Measurements from ENCODE around the gene WIPI1.

The WIPI1 gene

DNA sequence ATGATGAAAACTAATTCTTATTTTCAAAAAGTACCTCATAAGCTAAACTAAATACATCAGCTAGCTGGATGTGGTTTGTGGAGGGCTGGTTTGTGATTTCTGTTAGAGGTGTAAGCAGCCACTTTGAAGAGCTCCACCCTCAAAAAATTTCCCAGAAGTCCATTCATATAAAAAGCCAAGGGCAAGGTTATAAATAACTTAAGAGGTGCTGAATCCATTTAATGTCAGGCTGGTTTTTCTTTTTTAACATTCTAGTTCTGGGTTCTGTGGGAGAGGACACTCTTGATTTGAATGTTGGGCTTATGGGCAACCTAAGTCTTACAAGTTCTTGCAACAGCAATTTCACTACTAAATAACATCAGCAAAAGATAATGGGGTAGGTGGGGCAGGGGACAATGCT lies 3.4 kb upstream of the WIPI1 start:
- no peak for DNase-seq (ENCODE audit: low read depth)

DNA sequence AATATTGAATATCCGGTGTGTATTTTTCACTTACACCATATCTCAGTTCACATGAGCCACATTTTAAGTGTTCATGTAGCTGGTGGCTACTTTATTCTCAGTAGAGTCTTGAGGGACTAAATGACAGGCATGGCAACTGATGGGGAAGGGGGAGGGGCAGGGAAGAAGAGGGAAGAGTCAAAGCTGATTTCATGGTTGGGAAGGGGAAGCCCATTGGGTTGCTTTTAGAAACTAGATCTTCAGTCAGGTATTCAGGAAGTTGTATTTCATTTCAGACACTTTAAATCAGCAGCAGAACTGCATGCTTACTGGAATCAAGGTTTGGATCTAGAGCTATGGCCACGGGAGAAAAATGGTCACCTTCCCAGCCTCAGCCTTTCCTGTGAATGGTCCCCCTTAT lies 2.9 kb upstream of the WIPI1 start:
- DNase-seq (ENCODE audit: low read depth) = no peak

DNA sequence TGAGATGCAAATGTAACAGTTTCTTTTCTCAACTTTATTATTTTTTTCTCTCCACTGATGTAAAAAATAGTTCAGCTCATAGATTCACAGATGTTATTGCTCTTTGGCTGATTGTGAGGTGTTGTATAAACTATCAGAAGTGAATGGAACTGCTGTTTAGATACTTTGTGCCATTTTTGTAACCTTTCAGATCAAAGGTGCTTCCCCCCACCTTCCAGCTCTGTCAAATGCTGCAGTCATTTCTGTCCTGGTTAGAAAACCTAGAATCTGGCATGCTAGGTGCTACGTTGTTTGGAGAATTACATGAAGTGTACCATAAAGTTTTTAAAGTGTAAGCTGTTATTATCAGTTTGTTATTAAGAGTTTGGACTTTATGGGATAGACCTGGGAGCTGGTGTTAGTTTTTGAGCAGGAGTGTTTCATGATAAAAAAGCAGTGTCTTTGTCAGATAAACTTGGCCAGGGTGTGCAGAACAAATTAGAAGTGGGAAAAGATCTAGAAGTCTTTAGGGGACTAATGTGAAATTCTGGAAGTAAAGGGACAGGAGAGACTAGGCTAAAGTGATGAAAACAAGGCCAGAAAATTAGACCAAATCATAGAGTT lies 1.8 kb upstream of the WIPI1 start:
- DNase-seq (ENCODE audit: low read depth) = no peak

DNA sequence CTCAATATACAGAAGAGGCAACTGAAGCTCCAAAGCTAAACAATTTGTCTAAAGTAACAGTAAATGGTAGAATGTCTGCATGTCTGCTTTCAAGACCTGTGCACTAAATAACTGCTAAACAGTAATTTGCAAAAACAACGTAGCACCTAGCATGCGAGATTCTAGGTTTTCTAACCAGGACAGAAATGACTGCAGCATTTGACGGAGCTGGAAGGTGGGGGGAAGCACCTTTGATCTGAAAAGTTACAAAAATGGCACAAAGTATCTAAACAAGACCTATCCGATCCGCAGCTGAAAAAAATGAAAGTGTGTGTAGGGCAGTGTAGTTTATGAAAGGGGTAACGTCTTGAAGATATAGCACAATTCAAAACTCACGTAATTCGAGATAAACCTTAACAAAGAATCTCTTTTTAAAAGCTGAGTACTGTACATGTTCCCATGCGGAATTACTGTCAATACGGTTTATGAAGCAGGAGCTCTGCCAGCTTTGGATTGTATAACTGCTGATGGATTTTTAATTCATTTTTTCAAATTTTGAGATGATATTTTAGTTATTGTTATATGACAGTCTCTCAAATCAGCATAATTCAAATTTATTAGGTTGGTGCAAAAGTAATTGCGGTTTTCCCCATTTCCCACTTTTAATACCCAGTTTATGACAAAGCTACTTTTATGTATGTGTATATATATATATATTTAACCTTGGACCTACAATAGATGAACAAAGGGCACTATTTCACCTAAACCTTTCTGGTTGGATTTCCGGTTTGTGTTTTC lies 1.2 kb upstream of the WIPI1 start:
- DNase-seq (ENCODE audit: low read depth) = no peak

DNA sequence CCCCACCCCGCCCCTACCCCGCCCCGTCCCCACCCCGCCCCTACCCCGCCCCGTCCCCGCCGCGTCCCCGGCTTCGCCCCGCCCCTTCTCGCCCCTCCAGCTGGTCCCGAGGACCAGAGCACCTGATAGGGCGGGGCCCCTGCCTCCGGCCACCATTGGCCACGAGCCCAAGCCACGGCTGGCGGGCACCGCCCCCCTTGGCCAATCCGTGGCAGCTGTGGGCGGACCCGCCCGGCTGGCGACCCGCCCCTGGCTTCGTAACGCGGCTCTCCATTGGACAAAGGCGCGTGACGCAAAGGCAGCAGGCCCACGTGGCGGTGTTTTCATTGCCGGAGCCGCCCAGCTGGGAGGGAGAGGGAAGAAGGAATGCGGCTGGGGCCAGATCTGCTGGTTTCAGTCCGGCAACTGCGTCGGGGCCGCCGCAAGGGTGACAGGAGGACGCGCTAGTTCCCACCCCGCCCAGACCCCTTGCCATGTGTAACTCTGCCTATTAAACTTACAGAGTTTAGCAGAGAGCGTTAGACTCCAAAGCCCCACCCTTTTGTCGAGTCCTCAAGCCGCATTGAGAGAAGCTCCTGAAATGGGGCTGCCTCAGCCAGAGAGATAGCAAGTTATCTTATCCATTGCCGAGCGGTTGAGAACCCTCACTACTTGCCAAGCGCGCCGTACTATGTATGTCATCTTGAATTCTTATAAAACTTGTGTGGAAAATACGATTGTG lies 403 bp upstream of the WIPI1 start:
- DNase-seq (ENCODE audit: low read depth) = peak; percentile 97

DNA sequence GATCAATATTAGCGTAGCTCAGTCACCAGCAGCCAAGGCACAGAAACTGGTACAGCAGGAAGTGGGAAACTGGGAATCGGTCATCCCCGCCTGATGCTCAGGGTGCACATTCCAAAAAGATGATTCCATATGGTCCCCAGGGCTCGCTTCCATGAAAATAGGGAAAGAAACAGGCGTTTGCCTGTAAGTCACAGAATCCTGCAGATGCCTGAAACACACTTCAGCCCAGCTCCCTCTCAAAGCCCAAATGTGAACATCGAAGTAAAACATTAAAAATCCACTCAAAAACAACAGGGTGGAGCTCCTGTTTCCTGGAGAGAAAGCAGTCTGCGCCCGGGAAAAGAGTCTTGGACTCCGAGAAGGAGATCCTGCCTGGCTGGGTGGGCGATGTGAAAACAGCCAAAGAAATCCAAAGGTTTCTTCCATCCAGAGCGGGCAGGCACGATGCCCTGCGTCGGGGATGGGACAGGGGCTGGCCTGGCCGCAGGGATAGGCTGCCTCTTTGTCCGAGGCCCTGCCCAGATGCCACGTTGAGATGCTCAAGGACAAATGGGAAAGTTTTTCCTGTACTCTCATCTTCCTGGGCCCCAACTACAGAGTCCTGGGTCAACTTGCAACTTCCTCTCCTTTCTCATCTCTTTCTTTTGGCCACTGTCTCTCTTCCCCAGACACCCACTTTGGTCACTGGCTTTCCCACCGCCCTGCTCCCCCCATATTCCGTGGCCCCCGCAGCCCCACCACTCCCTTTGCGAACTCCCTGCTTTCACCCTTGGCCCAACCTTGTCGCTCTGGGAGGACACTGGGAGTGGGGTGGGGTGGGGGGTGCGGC lies 743 bp downstream of the WIPI1 start:
- peak; percentile 85 for DNase-seq (ENCODE audit: low read depth)

DNA sequence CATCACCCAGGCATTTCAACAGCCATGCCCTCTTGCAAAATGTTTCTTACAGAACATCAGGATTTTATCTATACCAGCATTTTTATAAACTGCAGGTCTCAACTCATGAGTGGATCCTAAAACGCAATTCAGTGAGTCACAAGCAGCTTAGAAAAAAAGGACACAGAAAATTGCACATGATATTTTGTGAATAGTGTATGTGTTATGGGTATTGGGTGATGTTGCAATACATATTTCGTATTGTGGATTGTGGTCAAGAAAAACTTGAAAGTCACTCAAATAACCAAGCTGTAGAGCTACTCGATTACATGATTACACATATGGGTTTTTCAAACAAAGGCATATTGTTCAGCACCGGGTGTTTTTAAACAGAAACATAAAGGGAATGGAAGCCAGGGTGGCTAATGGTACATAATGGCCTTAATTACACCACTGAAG lies 1.4 kb downstream of the WIPI1 start:
- DNase-seq (ENCODE audit: low read depth) = peak; percentile 71

DNA sequence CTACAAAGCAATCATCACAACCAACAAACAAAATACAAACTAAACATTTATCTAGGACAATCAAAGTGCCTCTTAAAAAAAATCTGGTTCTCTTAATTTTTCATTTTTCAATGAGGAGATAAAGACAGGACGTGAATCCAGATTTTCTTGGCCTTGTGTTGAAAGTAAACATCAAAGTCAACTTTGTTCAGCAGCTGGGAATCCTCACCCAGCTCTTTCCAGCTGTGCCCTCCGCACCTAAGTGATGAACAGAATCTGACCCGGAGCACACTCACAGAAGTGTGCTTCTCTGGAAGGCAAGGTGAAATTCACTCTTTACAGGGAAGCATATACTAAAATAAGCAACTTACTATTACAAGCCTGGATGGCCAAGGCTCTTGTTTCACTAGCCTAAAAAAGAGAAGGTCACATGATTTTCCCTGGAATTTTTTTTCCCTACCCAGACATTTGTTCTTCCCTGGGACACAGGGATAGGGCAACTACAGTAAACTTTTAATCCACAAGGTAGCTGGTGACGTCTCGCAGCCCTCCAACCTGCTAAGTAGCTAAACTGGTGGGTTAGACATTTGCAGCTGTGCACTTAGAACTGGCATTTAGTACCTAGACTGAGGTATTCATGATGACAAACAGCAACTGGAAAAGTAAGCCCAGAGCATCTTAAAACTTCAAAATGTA lies 3.2 kb downstream of the WIPI1 start:
- DNase-seq (ENCODE audit: low read depth) = no peak

DNA sequence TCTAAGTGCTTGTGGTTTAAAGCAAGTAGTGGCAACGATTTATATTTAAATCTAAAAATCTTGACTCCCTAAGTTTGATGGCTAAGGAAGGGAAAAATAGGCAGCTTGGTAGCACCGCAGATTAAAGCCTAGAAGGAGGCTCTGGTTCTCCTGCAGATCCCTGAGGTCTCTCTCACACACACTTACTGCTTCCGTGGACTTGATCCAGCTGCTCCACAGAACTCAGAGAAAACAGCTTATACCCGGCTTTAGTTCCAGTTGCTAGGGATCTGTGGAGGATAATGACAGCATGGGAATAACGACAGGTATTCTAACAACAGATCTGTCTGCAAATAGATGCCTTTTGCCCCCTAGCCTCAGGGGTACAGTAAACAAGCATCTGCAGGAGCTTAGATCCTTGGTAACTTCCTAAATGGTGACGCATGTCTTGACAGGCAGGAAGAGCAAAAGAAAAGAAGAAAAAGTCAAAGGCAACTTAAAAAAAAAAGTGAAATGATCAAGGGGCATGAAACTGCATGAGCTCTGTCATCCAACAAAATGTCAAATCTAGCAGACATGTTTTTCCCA lies 4.5 kb downstream of the WIPI1 start:
- DNase-seq (ENCODE audit: low read depth) = no peak

DNA sequence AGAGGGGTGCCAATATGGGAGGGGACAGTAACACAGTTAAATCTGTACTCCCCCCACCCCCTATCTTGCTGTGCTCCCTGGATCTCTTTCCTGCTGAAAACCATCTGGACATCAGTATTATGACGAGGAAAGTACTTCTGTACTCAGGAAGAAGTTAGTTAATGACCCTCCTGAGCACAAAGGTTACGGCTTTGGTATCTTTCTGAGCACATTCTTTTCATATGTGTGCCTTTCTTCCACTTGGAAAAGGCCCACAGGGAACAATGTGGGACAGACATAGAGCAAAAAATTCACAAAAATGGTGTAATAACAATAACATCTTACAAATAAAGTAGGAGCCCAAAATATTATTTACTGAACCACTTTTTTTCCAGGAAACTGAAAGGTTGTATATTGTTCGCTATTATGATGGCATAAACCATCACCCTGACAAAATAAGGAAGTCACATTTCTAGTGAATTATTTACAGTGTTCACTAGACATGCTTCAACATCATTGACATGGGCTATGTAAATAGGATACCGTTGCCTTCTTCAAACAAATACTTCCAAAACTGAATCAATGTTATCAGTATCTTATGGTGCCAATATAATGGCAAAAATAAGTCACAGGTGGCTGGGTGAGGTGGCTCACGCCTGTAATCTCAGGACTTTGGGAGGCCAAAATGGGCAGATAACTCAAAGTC lies 5.5 kb downstream of the WIPI1 start:
- no peak for DNase-seq (ENCODE audit: low read depth)

DNA sequence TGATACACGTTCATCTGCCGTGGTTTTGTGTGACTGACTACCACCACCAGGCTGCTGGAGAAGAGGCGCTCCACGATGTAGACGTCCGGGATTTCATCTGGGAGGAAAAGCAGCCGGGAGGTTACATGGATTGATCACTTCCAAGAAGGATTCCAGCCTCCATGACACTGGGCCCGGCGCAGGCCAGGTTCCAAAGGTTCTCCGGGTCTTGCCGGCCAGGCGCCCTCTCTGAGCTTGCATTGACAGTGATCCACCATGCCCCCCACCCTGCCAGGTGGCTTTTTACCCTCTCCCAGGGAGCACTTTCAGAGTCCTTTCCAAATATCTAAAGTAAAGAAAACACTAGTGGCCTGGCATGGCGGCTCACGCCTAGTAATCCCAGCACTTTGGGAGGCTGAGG lies 6.5 kb downstream of the WIPI1 start:
- no peak for DNase-seq (ENCODE audit: low read depth)

DNA sequence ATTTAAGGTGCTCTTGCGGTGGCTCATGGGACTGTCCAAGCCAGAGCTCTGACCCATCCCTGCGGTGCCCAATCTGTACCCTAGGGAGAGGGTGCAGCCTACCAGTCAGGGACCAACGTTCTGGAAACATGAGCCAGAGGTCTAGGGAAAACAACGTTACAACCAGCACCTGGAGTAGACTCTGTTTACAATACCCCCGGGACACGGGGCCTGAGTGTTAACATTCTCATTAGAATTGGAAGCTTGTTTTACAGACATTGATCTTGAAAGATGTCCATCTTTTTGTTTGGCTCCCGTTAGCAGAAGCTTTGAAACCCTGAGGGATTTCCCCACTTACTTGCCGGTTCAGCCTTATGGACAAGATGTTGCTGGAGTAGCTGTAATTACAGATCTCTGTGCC lies 6.9 kb downstream of the WIPI1 start:
- no peak for DNase-seq (ENCODE audit: low read depth)

DNA sequence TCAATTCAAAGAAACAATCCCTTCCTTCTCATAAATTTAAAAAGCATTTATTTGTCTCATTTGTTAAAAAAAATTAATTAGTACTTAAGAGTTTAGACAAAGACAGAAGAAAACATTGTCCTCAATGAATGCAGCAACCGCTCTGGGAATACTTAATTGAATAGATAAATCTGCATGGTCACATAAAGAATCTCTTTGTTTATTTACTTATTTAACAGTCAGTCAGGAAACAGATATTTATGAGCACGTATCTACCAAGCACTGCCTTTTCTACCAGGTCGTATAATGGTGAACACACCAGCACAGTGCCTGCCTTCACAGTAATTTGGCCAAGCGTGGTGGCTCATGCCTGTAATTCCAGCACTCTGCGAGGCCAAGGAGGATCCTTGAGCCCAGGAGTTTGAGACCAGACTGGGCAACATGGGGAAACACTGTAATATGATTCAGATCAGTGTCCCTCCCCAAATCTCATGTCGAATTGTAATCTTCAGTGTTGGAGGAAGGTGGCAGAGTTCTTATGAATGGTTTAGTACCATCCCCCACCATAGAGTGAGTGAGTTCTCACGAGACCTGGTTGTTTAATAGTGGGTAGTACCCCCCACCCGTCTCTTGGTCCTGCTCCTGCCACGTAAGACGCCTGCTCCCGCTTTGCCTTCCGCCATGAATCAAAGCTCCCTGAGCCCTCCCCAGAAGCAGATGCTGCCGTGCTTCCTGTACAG lies 8.1 kb downstream of the WIPI1 start:
- DNase-seq (ENCODE audit: low read depth) = no peak

DNA sequence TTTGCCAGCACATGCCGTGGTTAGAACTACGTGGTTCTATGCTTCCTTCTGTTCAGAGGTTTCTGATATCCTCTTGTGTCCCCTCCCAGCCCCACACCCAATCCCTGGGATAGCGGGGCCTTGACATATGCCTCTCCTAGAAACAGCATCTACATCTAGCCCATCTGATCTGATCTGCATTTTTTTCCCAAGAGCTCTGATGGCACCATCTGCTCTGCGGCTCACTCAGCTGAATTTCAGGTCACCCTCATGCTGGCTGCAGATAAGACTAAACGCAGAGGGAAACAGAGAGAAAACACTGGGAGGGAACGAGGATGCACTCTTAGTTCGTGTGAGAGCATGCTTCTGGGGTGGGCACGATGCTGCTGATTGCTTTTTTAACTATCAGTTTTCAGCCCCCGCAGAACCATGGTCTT lies 10.7 kb downstream of the WIPI1 start:
- no peak for DNase-seq (ENCODE audit: low read depth)

DNA sequence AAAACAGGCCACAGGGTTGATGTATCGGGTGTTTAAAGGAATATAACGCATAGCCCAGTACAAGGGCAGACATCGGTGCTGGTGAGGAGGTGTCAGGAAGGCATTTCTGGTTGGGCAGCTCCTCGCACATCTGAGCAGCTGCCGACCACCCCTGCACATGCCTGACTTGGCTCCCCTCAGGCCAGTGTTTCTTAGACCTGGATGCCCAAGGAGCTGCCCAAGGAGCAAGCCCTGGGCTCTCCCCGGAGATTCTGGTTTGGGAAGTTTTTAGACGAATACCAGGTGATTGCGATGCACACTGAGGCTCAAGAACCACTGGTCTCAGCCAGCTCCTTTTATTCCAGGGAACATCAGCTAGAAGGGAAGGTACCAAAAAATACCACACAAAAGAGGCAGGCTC lies 11.6 kb downstream of the WIPI1 start:
- no peak for DNase-seq (ENCODE audit: low read depth)

DNA sequence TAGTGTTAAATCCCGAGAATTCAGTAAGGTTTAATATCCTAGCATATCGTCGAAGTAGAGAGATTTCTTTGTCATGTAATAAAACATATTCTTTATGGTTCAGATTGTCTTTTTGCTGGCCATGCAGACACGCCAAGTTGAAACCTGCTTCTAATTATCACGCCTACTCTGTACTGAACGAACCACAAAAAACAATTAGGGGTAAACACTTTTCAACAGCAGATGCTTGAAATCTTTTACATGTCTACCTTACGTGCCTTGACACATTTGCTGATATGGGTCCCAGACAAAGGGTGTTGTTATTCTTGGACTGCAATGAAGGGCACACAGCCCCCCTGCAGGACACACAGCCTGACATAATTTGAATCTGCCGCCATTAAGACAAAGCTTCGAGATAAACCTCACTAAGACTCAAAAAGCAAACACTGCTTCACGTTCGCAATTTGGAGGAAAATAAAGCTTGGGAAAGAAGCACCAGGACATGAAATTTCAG lies 13.3 kb downstream of the WIPI1 start:
- no peak for DNase-seq (ENCODE audit: low read depth)

DNA sequence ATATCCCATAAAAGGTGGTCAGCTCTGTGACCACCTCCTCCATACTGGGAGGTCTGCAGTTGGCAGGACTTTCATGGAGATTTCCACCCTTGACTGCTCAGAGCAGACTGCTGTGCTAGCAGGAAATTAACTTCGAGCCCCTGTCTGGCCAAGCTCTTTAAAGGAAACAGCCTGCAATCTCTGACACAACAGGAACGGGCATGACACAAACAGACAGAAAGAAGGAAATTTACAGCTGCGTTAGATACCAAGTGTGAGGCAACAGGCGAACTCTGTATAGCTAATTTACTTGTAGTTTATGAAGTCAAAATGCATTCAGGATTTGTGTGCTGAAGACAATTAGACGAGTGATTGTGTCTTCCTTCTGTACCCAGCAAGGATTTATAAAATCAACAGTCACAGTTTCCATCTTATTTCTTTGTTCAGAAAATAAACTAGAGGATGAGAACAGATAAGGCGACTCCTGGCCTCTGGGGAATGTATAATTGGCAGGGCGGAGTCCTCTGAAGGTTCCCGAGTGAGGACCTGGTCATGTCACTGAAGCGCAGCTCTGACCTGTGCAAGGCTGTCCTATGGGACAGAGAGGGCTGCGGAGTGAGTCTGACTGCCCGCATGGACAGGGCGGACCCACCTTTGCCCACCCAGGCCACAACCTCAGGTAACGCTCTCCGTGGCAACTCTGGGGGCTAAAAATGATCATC lies 16.1 kb downstream of the WIPI1 start:
- no peak for DNase-seq (ENCODE audit: low read depth)

DNA sequence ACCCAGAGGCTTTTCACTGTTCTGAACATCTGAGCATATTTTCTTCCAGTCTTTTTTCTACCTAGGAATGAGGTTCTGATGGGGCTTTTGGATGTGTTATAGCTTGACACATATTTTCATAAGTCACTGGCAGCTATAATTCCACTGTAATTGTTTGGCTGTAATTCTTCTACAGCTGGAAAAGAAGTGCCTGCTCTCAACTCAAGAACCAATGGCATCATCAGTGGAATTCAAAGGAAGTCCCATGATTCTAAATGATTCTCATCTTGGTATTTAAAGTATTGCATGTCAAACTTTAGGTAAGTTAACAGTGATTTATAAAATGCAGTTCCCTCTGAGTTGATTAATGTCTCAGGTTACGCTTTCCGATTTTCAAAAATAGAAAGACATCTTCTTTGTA lies 16.8 kb downstream of the WIPI1 start:
- no peak for DNase-seq (ENCODE audit: low read depth)

DNA sequence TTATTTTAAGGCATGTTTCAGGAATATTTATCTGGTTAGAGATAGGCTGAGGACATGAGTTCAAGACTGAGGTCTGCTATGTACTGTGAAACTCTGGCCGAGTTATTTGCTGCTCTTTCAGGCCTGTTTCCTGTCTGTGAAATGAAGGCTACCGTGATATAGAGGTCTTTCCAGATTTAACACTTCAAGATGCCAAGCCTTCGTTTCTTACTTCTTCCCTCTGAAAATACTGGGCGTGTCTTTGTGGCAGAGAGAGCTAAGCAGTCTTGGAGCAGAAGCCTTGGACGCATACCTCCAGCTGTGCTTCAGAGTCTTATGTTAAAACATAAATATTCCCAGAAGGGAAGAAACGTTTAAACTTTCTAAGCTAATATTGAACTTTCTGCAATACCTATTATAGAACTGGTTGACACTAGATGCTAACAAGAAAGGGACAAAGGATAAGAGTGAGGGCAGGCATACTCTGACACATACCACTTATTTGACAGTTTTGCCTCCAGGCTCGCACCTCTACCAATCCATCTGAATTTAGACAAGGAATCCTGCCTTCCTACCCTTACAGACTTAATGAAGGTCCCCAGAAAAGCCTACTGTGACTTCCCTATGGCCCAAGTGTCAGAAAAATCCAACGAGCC lies 17.5 kb downstream of the WIPI1 start:
- no peak for DNase-seq (ENCODE audit: low read depth)
